Measurements from ENCODE around the gene VSIG8. TPM values are rescaled to one million over a fixed set of nuclear protein-coding genes. Genes with fewer than 3 reads are reported as not detected.
A peak's percentile ranks its signal among the peaks of the same experiment; 100 is the strongest.

The VSIG8 gene
- total RNA-seq, 1 donor from 2014 or later = not detected

GRCh38 chr1:159860456-159860855, 2.0 kb downstream of the VSIG8 start:
- DNase-seq (ENCODE audit: low read depth) = no peak
- TF ChIP-seq, protein P1, sequence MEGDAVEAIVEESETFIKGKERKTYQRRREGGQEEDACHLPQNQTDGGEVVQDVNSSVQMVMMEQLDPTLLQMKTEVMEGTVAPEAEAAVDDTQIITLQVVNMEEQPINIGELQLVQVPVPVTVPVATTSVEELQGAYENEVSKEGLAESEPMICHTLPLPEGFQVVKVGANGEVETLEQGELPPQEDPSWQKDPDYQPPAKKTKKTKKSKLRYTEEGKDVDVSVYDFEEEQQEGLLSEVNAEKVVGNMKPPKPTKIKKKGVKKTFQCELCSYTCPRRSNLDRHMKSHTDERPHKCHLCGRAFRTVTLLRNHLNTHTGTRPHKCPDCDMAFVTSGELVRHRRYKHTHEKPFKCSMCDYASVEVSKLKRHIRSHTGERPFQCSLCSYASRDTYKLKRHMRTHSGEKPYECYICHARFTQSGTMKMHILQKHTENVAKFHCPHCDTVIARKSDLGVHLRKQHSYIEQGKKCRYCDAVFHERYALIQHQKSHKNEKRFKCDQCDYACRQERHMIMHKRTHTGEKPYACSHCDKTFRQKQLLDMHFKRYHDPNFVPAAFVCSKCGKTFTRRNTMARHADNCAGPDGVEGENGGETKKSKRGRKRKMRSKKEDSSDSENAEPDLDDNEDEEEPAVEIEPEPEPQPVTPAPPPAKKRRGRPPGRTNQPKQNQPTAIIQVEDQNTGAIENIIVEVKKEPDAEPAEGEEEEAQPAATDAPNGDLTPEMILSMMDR (IDR thresholded peaks at IDR 0.05; ENCODE audit: insufficient read depth, low read length, poor library complexity, severe bottlenecking) = no peak
- no peaks in the 10 kb centered on the region for H3K27me3 ChIP-seq (ENCODE audit: control insufficient read depth, insufficient read depth, low read length)
- H3K4me3 ChIP-seq (ENCODE audit: low read depth, low read length) = no peak overlapping the region
- no peaks in the 10 kb centered on the region for H3K36me3 ChIP-seq (ENCODE audit: control insufficient read depth, insufficient read depth, low read length)

GRCh38 chr1:159859767-159860322, 2.6 kb downstream of the VSIG8 start:
- Histone ChIP-seq H3K27me3 (ENCODE audit: control insufficient read depth, insufficient read depth, low read length) (no peaks in the 10 kb centered on the region), H3K36me3 (ENCODE audit: control insufficient read depth, insufficient read depth, low read length) (no peaks in the 10 kb centered on the region), H3K4me3 (ENCODE audit: low read depth, low read length) (no peak overlapping the region)
- TF ChIP-seq, protein P1 (IDR thresholded peaks at IDR 0.05; ENCODE audit: insufficient read depth, low read length, poor library complexity, severe bottlenecking) = no peak
- DNase-seq (ENCODE audit: low read depth) = no peak

GRCh38 chr1:159857889-159858288, 4.6 kb downstream of the VSIG8 start:
- Histone ChIP-seq H3K4me3 (ENCODE audit: low read depth, low read length) (no peak overlapping the region), H3K36me3 (ENCODE audit: control insufficient read depth, insufficient read depth, low read length) (no peaks in the 10 kb centered on the region), H3K27me3 (ENCODE audit: control insufficient read depth, insufficient read depth, low read length) (no peaks in the 10 kb centered on the region)
- TF ChIP-seq, protein P1 (IDR thresholded peaks at IDR 0.05; ENCODE audit: insufficient read depth, low read length, poor library complexity, severe bottlenecking) = no peak
- DNase-seq (ENCODE audit: low read depth) = no peak

- H3K4me3 ChIP-seq (ENCODE audit: low read depth, low read length) = no peak overlapping the region
- no peak for DNase-seq (ENCODE audit: low read depth)
- TF ChIP-seq, protein P1 (IDR thresholded peaks at IDR 0.05; ENCODE audit: insufficient read depth, low read length, poor library complexity, severe bottlenecking) = no peak
- H3K36me3 ChIP-seq (ENCODE audit: control insufficient read depth, insufficient read depth, low read length) = no peaks in the 10 kb centered on the region
- no peaks in the 10 kb centered on the region for H3K27me3 ChIP-seq (ENCODE audit: control insufficient read depth, insufficient read depth, low read length)
Observed at GRCh38 chr1:159856576-159856975, 5.9 kb downstream of the VSIG8 start.

DNA sequence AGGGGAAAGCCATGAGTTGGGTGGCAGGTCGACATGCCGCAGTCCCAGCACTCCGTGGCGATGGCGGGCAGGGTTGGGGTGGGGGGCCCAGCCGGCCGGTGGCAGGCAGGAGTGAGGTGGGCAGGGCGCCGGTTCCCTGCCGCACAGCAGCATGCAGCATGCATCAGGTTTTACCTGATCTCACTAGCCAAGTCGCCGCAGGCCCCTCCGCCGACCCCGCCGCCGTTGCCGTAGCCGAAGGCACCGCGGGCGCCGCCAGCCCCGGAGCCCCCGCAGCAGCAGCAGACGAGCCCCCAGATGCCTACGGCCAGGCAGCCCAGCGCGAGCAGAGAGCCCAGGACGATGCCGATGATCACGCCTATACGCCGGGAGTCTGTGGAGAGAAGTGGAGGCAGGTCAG, 6.7 kb downstream of the VSIG8 start:
- Histone ChIP-seq H3K36me3 (ENCODE audit: control insufficient read depth, insufficient read depth, low read length) (no peaks in the 10 kb centered on the region), H3K27me3 (ENCODE audit: control insufficient read depth, insufficient read depth, low read length) (no peaks in the 10 kb centered on the region), H3K4me3 (ENCODE audit: low read depth, low read length) (no peak overlapping the region)
- TF ChIP-seq, protein P1 (IDR thresholded peaks at IDR 0.05; ENCODE audit: insufficient read depth, low read length, poor library complexity, severe bottlenecking) = no peak
- no peak for DNase-seq (ENCODE audit: low read depth)

DNA sequence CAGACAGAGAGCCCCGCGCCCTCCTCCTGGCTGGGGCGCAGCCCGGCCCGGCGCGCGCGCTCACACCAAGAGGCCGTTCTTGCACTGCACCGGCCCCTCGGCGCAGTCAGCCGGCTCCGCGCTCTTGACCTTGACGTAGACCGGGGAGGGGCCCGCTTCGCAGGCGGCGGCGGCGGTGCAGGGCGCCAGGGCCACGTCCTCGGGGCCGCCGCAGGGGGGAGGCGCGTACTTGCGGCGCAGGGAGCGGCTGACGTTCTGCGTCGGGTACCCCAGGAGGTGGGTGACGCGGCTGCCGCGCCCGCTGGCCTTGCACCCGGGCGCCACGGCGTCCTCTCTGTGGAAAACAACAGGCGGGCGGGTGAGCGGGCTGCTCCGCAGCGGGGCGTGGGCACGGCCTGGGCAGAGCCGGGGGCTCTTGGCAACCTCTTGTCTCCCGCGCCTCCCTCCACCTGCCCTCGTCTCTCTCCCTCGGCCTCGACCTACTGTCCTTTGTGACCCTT, 7.7 kb downstream of the VSIG8 start:
- Histone ChIP-seq H3K4me3 (ENCODE audit: low read depth, low read length) (peak overlapping the region; percentile 49), H3K27me3 (ENCODE audit: control insufficient read depth, insufficient read depth, low read length) (no peaks in the 10 kb centered on the region), H3K36me3 (ENCODE audit: control insufficient read depth, insufficient read depth, low read length) (no peaks in the 10 kb centered on the region)
- DNase-seq (ENCODE audit: low read depth) = no peak
- TF ChIP-seq, protein P1 (IDR thresholded peaks at IDR 0.05; ENCODE audit: insufficient read depth, low read length, poor library complexity, severe bottlenecking) = no peak
